BLaER1 treated with 17β-estradiol and CSF1 and Interleukin-3, amounts not matched to agents 10 nM and 100 nM (cell line): ENCODE data around the gene RFPL1.
"Not testable (repeated sequence)": the region's sequence is repeated elsewhere in the genome, so short reads cannot be mapped to it uniquely, and the experiment has no call there.

ENCODE experiments used
- H3K27ac ChIP-seq, 11 experiments: shearing (Covaris generic); formaldehyde crosslinking; 2 replicates each; pipeline ENCODE4 v1.8.1; 2022
- H3K27me3 ChIP-seq, 11 experiments: shearing (Covaris generic); formaldehyde crosslinking; 2 replicates each; pipeline ENCODE4 v1.8.1; 2022
- H3K36me3 ChIP-seq, 11 experiments: shearing (Covaris generic); formaldehyde crosslinking; 2 replicates each; pipeline ENCODE4 v1.8.1; 2022
- H3K4me1 ChIP-seq, 10 experiments: shearing (Covaris generic); formaldehyde crosslinking; 2 replicates each; pipeline ENCODE4 v1.8.1; 2022
- H3K4me2 ChIP-seq, 11 experiments: shearing (Covaris generic); formaldehyde crosslinking; 2 replicates each; pipeline ENCODE4 v1.8.1; 2022
- H3K4me3 ChIP-seq, 10 experiments: shearing (Covaris generic); formaldehyde crosslinking; 2 replicates each; pipeline ENCODE4 v1.8.1; 2022
- H3K9ac ChIP-seq, 11 experiments: shearing (Covaris generic); formaldehyde crosslinking; 2 replicates each; pipeline ENCODE4 v1.8.1; 2022
- H3K9me3 ChIP-seq, 11 experiments: shearing (Covaris generic); formaldehyde crosslinking; replicated peaks in 1 of 11; 2 replicates each; pipeline ENCODE4 v1.8.1; 2022
- H4K20me1 ChIP-seq, 11 experiments: shearing (Covaris generic); formaldehyde crosslinking; 2 replicates each; pipeline ENCODE4 v1.8.1; 2022
- Cebpa-rat ChIP-seq, 11 experiments: shearing (Covaris generic); IDR thresholded peaks; 2 replicates each; pipeline ENCODE4 v1.8.1; 2022

Gene RFPL1

GRCh38 chr22:29438283-29438682, at the start of gene RFPL1:
Gene RFPL1 (plus strand): TSS chr22:29438583.
- H3K27me3 ChIP-seq, H3K9me3 ChIP-seq, H3K4me2 ChIP-seq, H3K27ac ChIP-seq, H3K4me1 ChIP-seq, H3K9ac ChIP-seq, H4K20me1 ChIP-seq, H3K36me3 ChIP-seq, H3K4me3 ChIP-seq: not testable (repeated sequence)

GRCh38 chr22:29388759-29389090, 49.7 kb upstream of the RFPL1 start:
- no peak for TF ChIP-seq Cebpa-rat (IDR thresholded peaks at IDR 0.05)
- H3K27ac ChIP-seq = peak overlapping the region; percentile 25 to 82 (median 74); a peak in 19 of 22 replicates
- peak overlapping the region; percentile 71 to 91 (median 84) for H3K9ac ChIP-seq
- peaks cover 61 to 69% (median 68%) of the 10 kb centered on the region in 10 experiments for H3K4me1 ChIP-seq
- peak overlapping the region; percentile 74 to 91 (median 84) for H3K4me3 ChIP-seq
- peaks cover 0 to 14% (median 7%) of the 10 kb centered on the region in 11 experiments; a peak in 7 of 22 replicates for H3K36me3 ChIP-seq
- H3K9me3 ChIP-seq = no peaks in the 10 kb centered on the region
- no peaks in the 10 kb centered on the region for H3K27me3 ChIP-seq
- peak overlapping the region; percentile 85 to 99 (median 93) for H3K4me2 ChIP-seq
- peaks cover 0 to 34% (median 24%) of the 10 kb centered on the region in 11 experiments; a peak in 21 of 22 replicates for H4K20me1 ChIP-seq

- no peak overlapping the region for H3K9ac ChIP-seq
- H3K9me3 ChIP-seq = no peaks in the 10 kb centered on the region
- no peak overlapping the region for H3K27ac ChIP-seq
- peaks cover 0 to 19% (median 11%) of the 10 kb centered on the region in 11 experiments; a peak in 19 of 22 replicates for H4K20me1 ChIP-seq
- H3K4me2 ChIP-seq = no peak overlapping the region
- no peak overlapping the region for H3K4me3 ChIP-seq
- no peaks in the 10 kb centered on the region for H3K36me3 ChIP-seq
- H3K27me3 ChIP-seq = no peaks in the 10 kb centered on the region
- no peak for TF ChIP-seq Cebpa-rat (IDR thresholded peaks at IDR 0.05)
- H3K4me1 ChIP-seq = peaks cover 51 to 58% (median 56%) of the 10 kb centered on the region in 10 experiments
These were observed 48.1 kb upstream of the RFPL1 start for GRCh38 chr22:29390270-29390669.

- H3K4me3 ChIP-seq = no peak overlapping the region
- peak overlapping the region in 1 of 11 experiments; percentile 18; a peak in 3 of 22 replicates for H3K4me2 ChIP-seq
- H3K27ac ChIP-seq = no peak overlapping the region
- no peaks in the 10 kb centered on the region for H3K27me3 ChIP-seq
- no peaks in the 10 kb centered on the region for H3K36me3 ChIP-seq
- peaks cover 0 to 10% (median 2%) of the 10 kb centered on the region in 11 experiments; a peak in 8 of 22 replicates for H4K20me1 ChIP-seq
- peaks cover 40 to 48% (median 44%) of the 10 kb centered on the region in 10 experiments for H3K4me1 ChIP-seq
- no peaks in the 10 kb centered on the region for H3K9me3 ChIP-seq
- no peak for TF ChIP-seq Cebpa-rat (IDR thresholded peaks at IDR 0.05)
- no peak overlapping the region for H3K9ac ChIP-seq
These were observed 46.8 kb upstream of the RFPL1 start for GRCh38 chr22:29391546-29391945.

- peak overlapping the region in 3 of 11 experiments; percentile 14 to 27 (median 18); a peak in 4 of 22 replicates for H3K9ac ChIP-seq
- no peaks in the 10 kb centered on the region for H3K36me3 ChIP-seq
- no peaks in the 10 kb centered on the region for H4K20me1 ChIP-seq
- H3K27me3 ChIP-seq = no peaks in the 10 kb centered on the region
- H3K9me3 ChIP-seq = no peaks in the 10 kb centered on the region
- no peak overlapping the region for H3K27ac ChIP-seq
- H3K4me3 ChIP-seq = no peak overlapping the region
- peaks cover 26 to 36% (median 30%) of the 10 kb centered on the region in 10 experiments for H3K4me1 ChIP-seq
- peak overlapping the region; percentile 28 to 77 (median 54) for H3K4me2 ChIP-seq
- no peak for TF ChIP-seq Cebpa-rat (IDR thresholded peaks at IDR 0.05)
These were observed 45.3 kb upstream of the RFPL1 start for GRCh38 chr22:29393019-29393608.

- no peaks in the 10 kb centered on the region for H3K27me3 ChIP-seq
- TF ChIP-seq Cebpa-rat (IDR thresholded peaks at IDR 0.05) = no peak
- H3K9me3 ChIP-seq = no peaks in the 10 kb centered on the region
- H3K4me3 ChIP-seq = no peak overlapping the region
- H3K27ac ChIP-seq = no peak overlapping the region
- H4K20me1 ChIP-seq = no peaks in the 10 kb centered on the region
- H3K36me3 ChIP-seq = no peaks in the 10 kb centered on the region
- peak overlapping the region in 1 of 11 experiments; percentile 33; a peak in 1 of 22 replicates for H3K4me2 ChIP-seq
- no peak overlapping the region for H3K9ac ChIP-seq
- H3K4me1 ChIP-seq = peaks cover 13 to 29% (median 17%) of the 10 kb centered on the region in 10 experiments
These were observed 43.3 kb upstream of the RFPL1 start for GRCh38 chr22:29394931-29395581.

GRCh38 chr22:29396126-29396525, 42.3 kb upstream of the RFPL1 start:
- Histone ChIP-seq H3K4me2 (no peak overlapping the region), H3K27ac (no peak overlapping the region), H4K20me1 (no peaks in the 10 kb centered on the region), H3K9me3 (no peaks in the 10 kb centered on the region), H3K27me3 (no peaks in the 10 kb centered on the region), H3K4me3 (no peak overlapping the region), H3K9ac (no peak overlapping the region), H3K4me1 (peaks cover 13 to 29% (median 17%) of the 10 kb centered on the region in 10 experiments), H3K36me3 (no peaks in the 10 kb centered on the region)
- no peak for TF ChIP-seq Cebpa-rat (IDR thresholded peaks at IDR 0.05)

- Histone ChIP-seq H3K27me3 (no peaks in the 10 kb centered on the region), H3K9ac (no peak overlapping the region), H3K9me3 (no peaks in the 10 kb centered on the region), H4K20me1 (no peaks in the 10 kb centered on the region), H3K4me1 (peaks cover 10 to 30% (median 12%) of the 10 kb centered on the region in 10 experiments), H3K4me3 (no peak overlapping the region), H3K4me2 (no peak overlapping the region), H3K36me3 (no peaks in the 10 kb centered on the region), H3K27ac (no peak overlapping the region)
- TF ChIP-seq Cebpa-rat (IDR thresholded peaks at IDR 0.05) = no peak
These were observed 40.6 kb upstream of the RFPL1 start for GRCh38 chr22:29397791-29398190.

GRCh38 chr22:29400576-29400975, 37.8 kb upstream of the RFPL1 start:
- no peak overlapping the region for H3K4me2 ChIP-seq
- H3K9ac ChIP-seq = no peak overlapping the region
- H3K4me1 ChIP-seq = peaks cover 0 to 10% (median 0%) of the 10 kb centered on the region in 10 experiments; a peak in 3 of 20 replicates
- H3K4me3 ChIP-seq = no peak overlapping the region
- H3K36me3 ChIP-seq = no peaks in the 10 kb centered on the region
- no peaks in the 10 kb centered on the region for H4K20me1 ChIP-seq
- no peak overlapping the region for H3K27ac ChIP-seq
- no peak for TF ChIP-seq Cebpa-rat (IDR thresholded peaks at IDR 0.05)
- no peaks in the 10 kb centered on the region for H3K9me3 ChIP-seq
- H3K27me3 ChIP-seq = no peaks in the 10 kb centered on the region

GRCh38 chr22:29401538-29401937, 36.8 kb upstream of the RFPL1 start:
- H3K4me3 ChIP-seq, H3K4me1 ChIP-seq, H3K9ac ChIP-seq, H3K36me3 ChIP-seq, H3K4me2 ChIP-seq, H3K27ac ChIP-seq, H4K20me1 ChIP-seq, H3K9me3 ChIP-seq, H3K27me3 ChIP-seq: not testable (repeated sequence)
